Gastrocnemius medialis (tissue), 4 donors: ENCODE results near the gene GIPC1. TPM values are rescaled to one million over a fixed set of nuclear protein-coding genes. Genes with fewer than 3 reads are reported as not detected.
"Not testable (repeated sequence)": the region's sequence is repeated elsewhere in the genome, so short reads cannot be mapped to it uniquely, and the experiment has no call there.

Experiments used
- ATAC-seq, 2 donors: fragments of 150-250 bp; one replicate each; pipeline ENCODE4 v1.9.1; 2016
- DNase-seq, 2 donors: peaks; one replicate each; pipeline ENCODE4 v3.0.0-alpha.2; 2019
- H3K27ac ChIP-seq, 4 donors: fragments of 200-600 bp; sonication (generic); 1 replicate in 1 of 4; 2 replicates in 3 of 4; pipeline ENCODE4 v1.5.1; 2016 to 2018; ENCODE audit warnings: mild to moderate bottlenecking in 2 of 4, moderate library complexity in 1 of 4
- H3K27me3 ChIP-seq, 3 donors: fragments of 200-600 bp; sonication (generic) in 2 of 3; 1 replicate in 1 of 3; 2 replicates in 2 of 3; pipeline versions ENCODE4 v1.5.1 to v1.6.0; 2016 to 2019; ENCODE audit warnings: mild to moderate bottlenecking in 1 of 3, moderate library complexity in 1 of 3
- H3K36me3 ChIP-seq, 2 donors: fragments of 200-600 bp; sonication (generic) in 1 of 2; one replicate each; pipeline ENCODE4 v1.5.1; 2017 to 2018
- H3K4me1 ChIP-seq, 2 donors: fragments of 200-600 bp; sonication (generic) in 1 of 2; one replicate each; pipeline ENCODE4 v1.5.1; 2016 to 2017; ENCODE audit warnings: mild to moderate bottlenecking in 2 of 2
- H3K4me3 ChIP-seq, 4 donors: fragments of 200-600 bp; sonication (generic) in 3 of 4; 1 replicate in 1 of 4; 2 replicates in 3 of 4; pipeline ENCODE4 v1.5.1; 2016 to 2019; ENCODE audit warnings: mild to moderate bottlenecking in 2 of 4
- H3K9me3 ChIP-seq, 3 donors: fragments of 200-600 bp; sonication (generic) in 2 of 3; 1 replicate in 1 of 3; 2 replicates in 2 of 3; pipeline ENCODE4 v1.5.1; 2016 to 2019
- POLR2A ChIP-seq, 2 donors: fragments of 450-650 bp; IDR thresholded peaks; one replicate each; pipeline ENCODE4 v1.6.1; 2017; ENCODE audit warnings: antibody characterized with exemption in 2 of 2, mild to moderate bottlenecking in 2 of 2, moderate library complexity in 2 of 2
- in situ Hi-C, 4 donors: fragments of 200-750 bp; cut with MboI; loops; one replicate each; pipeline versions ENCODE4 v1.15.0 to v1.8.0; 2017; ENCODE audit warnings: low sequenced_read_pairs in 4 of 4
- intact Hi-C: fragments of 100-400 bp; cut with DNase I; formaldehyde crosslinking; loops from one replicate; pipeline ENCODE4 v1.15.1; 2023; ENCODE audit warnings: low total_unique reads
- total RNA-seq, 4 donors: library from RNA; depleted of rRNA; stranded (reverse); fragments of >200 nt; gene quantifications; one replicate each; pipeline versions ENCODE4 v1.1.0 to v1.2.3, GENCODE V29; 2016
- TF ChIP-seq, protein P1 (sequence below), 5 experiments: fragments of 450-650 bp in 3 of 5; fragments of 200-600 bp in 2 of 5; sonication (generic) in 2 of 5; IDR thresholded peaks in 4 of 5; conservative IDR thresholded peaks in 1 of 5; 1 replicate in 4 of 5; 2 replicates in 1 of 5; pipeline ENCODE4 v1.5.1; 2016 to 2019; ENCODE audit warnings: antibody characterized with exemption in 5 of 5, mild to moderate bottlenecking in 3 of 5, moderate library complexity in 3 of 5

Gene GIPC1
- total RNA-seq, 4 donors from 2014 or later, result 18.4 to 70.3 (median 54.7) TPM

DNA sequence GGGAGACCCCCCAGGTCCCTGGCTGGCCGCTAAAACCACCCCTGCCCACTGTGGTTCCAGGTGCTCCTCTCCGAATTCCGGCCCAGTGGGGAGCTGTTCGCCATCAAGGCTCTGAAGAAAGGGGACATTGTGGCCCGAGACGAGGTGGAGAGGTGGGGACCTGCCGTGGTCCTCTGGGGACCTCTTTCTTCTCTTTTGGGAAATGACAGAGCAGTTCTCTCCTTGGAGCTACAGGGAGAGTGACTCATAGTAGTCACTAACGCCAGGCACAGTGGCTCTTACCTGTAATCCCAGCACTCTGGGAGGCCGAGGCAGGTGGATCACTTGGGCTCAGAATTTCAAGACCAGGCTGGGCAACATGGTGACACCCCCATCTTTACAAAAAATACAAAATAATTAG is 28.1 kb downstream of the GIPC1 start:
- TF ChIP-seq, protein P1, sequence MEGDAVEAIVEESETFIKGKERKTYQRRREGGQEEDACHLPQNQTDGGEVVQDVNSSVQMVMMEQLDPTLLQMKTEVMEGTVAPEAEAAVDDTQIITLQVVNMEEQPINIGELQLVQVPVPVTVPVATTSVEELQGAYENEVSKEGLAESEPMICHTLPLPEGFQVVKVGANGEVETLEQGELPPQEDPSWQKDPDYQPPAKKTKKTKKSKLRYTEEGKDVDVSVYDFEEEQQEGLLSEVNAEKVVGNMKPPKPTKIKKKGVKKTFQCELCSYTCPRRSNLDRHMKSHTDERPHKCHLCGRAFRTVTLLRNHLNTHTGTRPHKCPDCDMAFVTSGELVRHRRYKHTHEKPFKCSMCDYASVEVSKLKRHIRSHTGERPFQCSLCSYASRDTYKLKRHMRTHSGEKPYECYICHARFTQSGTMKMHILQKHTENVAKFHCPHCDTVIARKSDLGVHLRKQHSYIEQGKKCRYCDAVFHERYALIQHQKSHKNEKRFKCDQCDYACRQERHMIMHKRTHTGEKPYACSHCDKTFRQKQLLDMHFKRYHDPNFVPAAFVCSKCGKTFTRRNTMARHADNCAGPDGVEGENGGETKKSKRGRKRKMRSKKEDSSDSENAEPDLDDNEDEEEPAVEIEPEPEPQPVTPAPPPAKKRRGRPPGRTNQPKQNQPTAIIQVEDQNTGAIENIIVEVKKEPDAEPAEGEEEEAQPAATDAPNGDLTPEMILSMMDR (IDR thresholded peaks at IDR 0.05 in 4 of 5, conservative IDR thresholded peaks at IDR 0.05 in 1 of 5), result no peak
- no peak for TF ChIP-seq POLR2A (IDR thresholded peaks at IDR 0.05)
- Histone ChIP-seq H3K4me3 (no peak overlapping the region), H3K4me1 (peaks cover 5 to 8% of the 10 kb centered on the region in 2 donors), H3K27ac (no peak overlapping the region), H3K9me3 (no peaks in the 10 kb centered on the region), H3K27me3 (peaks cover 6 to 7% (median 6%) of the 10 kb centered on the region in 3 donors), H3K36me3 (peaks cover 0 to 66% of the 10 kb centered on the region in 2 donors)
- intact Hi-C loops, result no loop called here
- ATAC-seq (no peak), DNase-seq (no peak)
- in situ Hi-C loops, result no loop called here

DNA sequence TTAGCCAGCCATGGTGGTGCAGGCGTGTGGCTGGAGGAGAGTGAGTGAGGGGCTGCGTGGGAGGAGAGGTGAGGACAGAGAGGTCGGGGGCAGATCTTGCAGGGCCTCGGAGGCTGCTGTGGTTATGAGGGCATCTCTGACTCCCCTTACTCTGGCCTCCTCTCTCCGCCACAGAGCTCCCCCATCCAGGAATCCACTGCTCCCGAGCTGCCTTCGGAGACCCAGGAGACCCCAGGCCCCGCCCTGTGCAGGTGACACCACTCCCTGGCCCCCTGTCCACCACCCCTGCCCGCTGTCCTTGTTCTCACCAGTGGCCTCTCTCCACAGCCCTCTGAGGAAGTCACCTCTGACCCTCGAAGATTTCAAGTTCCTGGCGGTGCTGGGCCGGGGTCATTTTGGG is 28.5 kb downstream of the GIPC1 start:
- Histone ChIP-seq H3K27me3 (peaks cover 2% of the 10 kb centered on the region in 3 donors), H3K4me1 (peaks cover 3 to 5% of the 10 kb centered on the region in 2 donors), H3K9me3 (no peaks in the 10 kb centered on the region), H3K36me3 (peaks cover 0 to 70% of the 10 kb centered on the region in 2 donors), H3K27ac (no peak overlapping the region), H3K4me3 (no peak overlapping the region)
- intact Hi-C loops, result no loop called here
- in situ Hi-C loops, result no loop called here
- TF ChIP-seq, protein P1 (IDR thresholded peaks at IDR 0.05 in 4 of 5, conservative IDR thresholded peaks at IDR 0.05 in 1 of 5), result no peak
- no peak for TF ChIP-seq POLR2A (IDR thresholded peaks at IDR 0.05)
- ATAC-seq (no peak), DNase-seq (no peak)

DNA sequence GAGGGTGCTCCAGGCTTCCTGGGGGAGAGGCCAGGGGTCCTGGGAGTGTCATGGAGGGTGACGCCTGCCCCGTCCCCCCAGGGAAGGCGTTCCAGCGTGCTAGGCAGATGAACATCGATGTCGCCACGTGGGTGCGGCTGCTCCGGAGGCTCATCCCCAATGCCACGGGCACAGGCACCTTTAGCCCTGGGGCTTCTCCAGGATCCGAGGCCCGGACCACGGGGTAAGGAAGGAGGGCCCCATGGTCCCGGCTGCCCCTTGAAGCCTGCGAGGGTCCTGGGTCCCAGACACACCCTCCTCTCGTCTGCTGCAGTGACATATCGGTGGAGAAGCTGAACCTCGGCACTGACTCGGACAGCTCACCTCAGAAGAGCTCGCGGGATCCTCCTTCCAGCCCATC is 32.2 kb downstream of the GIPC1 start:
- Histone ChIP-seq H3K9me3 (no peaks in the 10 kb centered on the region), H3K36me3 (peaks cover 0 to 63% of the 10 kb centered on the region in 2 donors)
- no peak for ATAC-seq

DNA sequence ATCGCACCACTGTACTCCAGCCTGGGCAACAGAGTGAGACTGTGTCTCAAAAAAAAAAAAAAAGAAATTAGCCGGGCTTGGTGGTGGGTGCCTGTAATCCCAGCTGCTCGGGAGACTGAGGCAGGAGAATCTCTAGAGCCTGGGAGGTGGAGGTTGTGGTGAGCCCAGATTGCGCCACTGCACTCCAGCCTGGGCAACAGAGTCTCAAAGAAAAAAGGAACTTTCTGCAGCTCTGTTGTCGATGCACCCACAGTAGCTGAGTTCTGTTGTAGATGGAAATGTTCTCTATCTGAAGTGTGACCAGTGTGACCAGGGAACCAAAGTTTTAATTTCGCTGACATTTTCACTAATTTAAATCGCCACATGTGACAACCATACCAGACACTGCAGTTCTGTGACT is 33.5 kb downstream of the GIPC1 start:
- DNase-seq, H3K4me3 ChIP-seq, ATAC-seq, H3K9me3 ChIP-seq, H3K27ac ChIP-seq, H3K27me3 ChIP-seq, in situ Hi-C loops, H3K4me1 ChIP-seq, intact Hi-C loops: not testable (repeated sequence)
- peaks cover 0 to 61% of the 10 kb centered on the region in 2 donors for H3K36me3 ChIP-seq

More for the DNA sequence above, 32.2 kb downstream of the GIPC1 start:
- TF ChIP-seq, protein P1 (IDR thresholded peaks at IDR 0.05 in 4 of 5, conservative IDR thresholded peaks at IDR 0.05 in 1 of 5), result no peak
- TF ChIP-seq POLR2A (IDR thresholded peaks at IDR 0.05), result no peak
- intact Hi-C loops (no loop called here), in situ Hi-C loops (no loop called here)
- H3K27ac ChIP-seq, result no peak overlapping the region
- DNase-seq, result no peak
- H3K27me3 ChIP-seq, result no peaks in the 10 kb centered on the region
- no peak overlapping the region for H3K4me3 ChIP-seq
- H3K4me1 ChIP-seq, result no peaks in the 10 kb centered on the region

DNA sequence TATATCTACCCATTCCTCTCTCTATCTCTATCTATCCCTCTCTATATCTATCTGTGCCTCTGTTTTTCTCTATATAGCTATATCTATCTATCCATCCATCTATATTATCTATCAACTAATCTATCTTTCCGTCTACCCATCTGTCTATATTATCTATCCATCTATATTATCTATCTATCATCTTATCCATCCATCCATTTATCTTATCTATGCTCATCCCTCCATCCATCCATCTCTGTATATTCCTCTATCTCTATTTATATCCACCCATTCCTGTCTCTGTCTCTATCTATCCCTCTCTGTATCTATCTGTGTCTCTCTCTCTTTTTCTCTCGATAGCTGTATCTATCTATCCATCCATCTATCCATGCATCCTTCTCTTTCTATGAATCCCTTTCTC is 35.0 kb downstream of the GIPC1 start:
- ATAC-seq (no peak), DNase-seq (no peak)
- Histone ChIP-seq H3K27ac (no peak overlapping the region), H3K4me1 (no peaks in the 10 kb centered on the region), H3K36me3 (peaks cover 0 to 48% of the 10 kb centered on the region in 2 donors), H3K27me3 (no peaks in the 10 kb centered on the region), H3K9me3 (no peaks in the 10 kb centered on the region), H3K4me3 (no peak overlapping the region)
- in situ Hi-C loops, result no loop called here
- TF ChIP-seq, protein P1 (IDR thresholded peaks at IDR 0.05 in 4 of 5, conservative IDR thresholded peaks at IDR 0.05 in 1 of 5), result no peak
- no peak for TF ChIP-seq POLR2A (IDR thresholded peaks at IDR 0.05)
- intact Hi-C loops, result no loop called here
